GM12891 (cell line): ENCODE results near the gene CHRND.

Experiments used
- DNase-seq: peaks from one replicate; pipeline ENCODE4 v3.0.0; 2011; ENCODE audit warnings: low spot score; ENCODE audit not compliant: insufficient read length
- FAIRE-seq: peaks from 2 replicates; lab custom pipeline; 2011; peaks lifted over from hg19 to GRCh38; lab: Jason Lieb, UNC
- PAX5 ChIP-seq: IDR thresholded peaks from 2 replicates; pipeline ENCODE4 v1.6.1; 2011; ENCODE audit warnings: low read length, moderate library complexity, mild to moderate bottlenecking; ENCODE audit not compliant: insufficient read depth, severe bottlenecking
- POLR2A ChIP-seq: IDR thresholded peaks from 2 replicates; pipeline ENCODE4 v1.6.1; 2011; ENCODE audit warnings: low read depth, low read length, control low read depth
- POLR2AphosphoS5 ChIP-seq: IDR thresholded peaks from 2 replicates; pipeline ENCODE4 v1.6.1; 2011; ENCODE audit warnings: low read depth, low read length, control low read depth
- POU2F2 ChIP-seq: IDR thresholded peaks from 2 replicates; pipeline ENCODE4 v1.6.1; 2011; ENCODE audit warnings: low read depth, mild to moderate bottlenecking, control low read depth, low read length, moderate library complexity
- SPI1 ChIP-seq: IDR thresholded peaks from 2 replicates; pipeline ENCODE4 v1.6.1; 2011; ENCODE audit warnings: low read depth, low read length, control low read depth
- TAF1 ChIP-seq: IDR thresholded peaks from 2 replicates; pipeline ENCODE4 v1.6.1; 2011; ENCODE audit warnings: low read depth, low read length, control low read depth

CHRND gene

GRCh38 chr2:232518844-232519243 lies 7.1 kb upstream of the CHRND start:
- TF ChIP-seq POLR2A (no peak), TAF1 (no peak), POU2F2 (no peak), PAX5 (no peak), POLR2AphosphoS5 (no peak), SPI1 (no peak)
- DNase-seq (no peak), FAIRE-seq (no peak)

- no peak for FAIRE-seq
- no peak for DNase-seq
- TF ChIP-seq POLR2A (no peak), POLR2AphosphoS5 (no peak), POU2F2 (no peak), PAX5 (no peak), TAF1 (no peak), SPI1 (no peak)
Measured at GRCh38 chr2:232519581-232520438, 6.2 kb upstream of the CHRND start, which contains the start of gene PRSS56. Gene PRSS56, plus strand, starts transcription at chr2:232520388. Its CDS starts 211 bp downstream, at chr2:232520599.

GRCh38 chr2:232520489-232520888 lies 5.5 kb upstream of the CHRND start:
- FAIRE-seq (no peak), DNase-seq (no peak)
- TF ChIP-seq PAX5 (no peak), POLR2A (no peak), TAF1 (no peak), POLR2AphosphoS5 (no peak), POU2F2 (no peak), SPI1 (no peak)

GRCh38 chr2:232521098-232521497 lies 4.9 kb upstream of the CHRND start:
- FAIRE-seq (no peak), DNase-seq (no peak)
- TF ChIP-seq PAX5 (no peak), POU2F2 (no peak), SPI1 (no peak), POLR2A (no peak), TAF1 (no peak), POLR2AphosphoS5 (no peak)

- TF ChIP-seq SPI1 (no peak), PAX5 (no peak), TAF1 (no peak), POLR2A (no peak), POU2F2 (no peak), POLR2AphosphoS5 (no peak)
- DNase-seq, result peak; percentile 92
- no peak for FAIRE-seq
Measured at GRCh38 chr2:232521959-232522622, 3.9 kb upstream of the CHRND start.

GRCh38 chr2:232522623-232523401 lies 3.1 kb upstream of the CHRND start:
- TF ChIP-seq TAF1, result no peak
- no peak for TF ChIP-seq SPI1
- no peak for TF ChIP-seq POLR2A
- no peak for TF ChIP-seq POLR2AphosphoS5
- no peak for TF ChIP-seq PAX5
- no peak for TF ChIP-seq POU2F2
- DNase-seq, result no peak
- no peak for FAIRE-seq

GRCh38 chr2:232523402-232523681 lies 2.6 kb upstream of the CHRND start:
- TF ChIP-seq POLR2A, result no peak
- no peak for TF ChIP-seq TAF1
- no peak for TF ChIP-seq POU2F2
- no peak for TF ChIP-seq SPI1
- no peak for TF ChIP-seq PAX5
- no peak for TF ChIP-seq POLR2AphosphoS5
- DNase-seq, result no peak
- no peak for FAIRE-seq

- no peak for FAIRE-seq
- peak; percentile 63 for DNase-seq
Measured at GRCh38 chr2:232523682-232524597, 2.0 kb upstream of the CHRND start.

GRCh38 chr2:232524771-232525170 lies 1.2 kb upstream of the CHRND start:
- no peak for TF ChIP-seq SPI1
- TF ChIP-seq POU2F2, result no peak
- TF ChIP-seq POLR2A, result no peak
- no peak for TF ChIP-seq PAX5
- TF ChIP-seq TAF1, result no peak
- TF ChIP-seq POLR2AphosphoS5, result no peak
- DNase-seq (no peak), FAIRE-seq (no peak)

More at GRCh38 chr2:232523682-232524597, 2.0 kb upstream of the CHRND start:
- no peak for TF ChIP-seq POU2F2
- no peak for TF ChIP-seq PAX5
- no peak for TF ChIP-seq SPI1
- no peak for TF ChIP-seq TAF1
- no peak for TF ChIP-seq POLR2AphosphoS5
- TF ChIP-seq POLR2A, result no peak
